PC-3 (cell line): ENCODE results near the gene ZAP70. TPM values are rescaled to one million over a fixed set of nuclear protein-coding genes. Genes with fewer than 3 reads are reported as not detected.

Experiments
- ATAC-seq: fragments of 200-7000 bp; cut with Tn5 transposase; 2 replicates; pipeline ENCODE4 v1.9.1; 2020; ENCODE audit warnings: mild to moderate bottlenecking, moderate library complexity
- BruUV-seq: library from RNA; stranded (reverse); fragments of 400-500 nt; replicated peaks from 2 replicates; lab custom pipeline; 2021; lab: Mats Ljungman, UMichigan
- CTCF ChIA-PET: fragments of 300-600 bp; sonication (Branson Sonifier 250); formaldehyde crosslinking; loops from one replicate; lab custom pipeline; 2022; ENCODE audit warnings: antibody characterized with exemption; lab: Charles Lee
- POLR2A ChIA-PET: fragments of 300-600 bp; sonication (Branson Sonifier 250); formaldehyde crosslinking; loops from one replicate; lab custom pipeline; 2022; ENCODE audit warnings: antibody characterized with exemption; ENCODE audit not compliant: unreplicated experiment; lab: Charles Lee
- DNase-seq: peaks from one replicate; pipeline ENCODE4 v3.0.0-alpha.2; 2015
- H2AFZ ChIP-seq: fragments of 300-600 bp; sonication (generic); 2 replicates; pipeline ENCODE4 v1.6.0; 2016; ENCODE audit warnings: antibody characterized with exemption, low read length
- H3F3A ChIP-seq: fragments of 300-600 bp; sonication (generic); one replicate; pipeline ENCODE4 v1.6.0; 2017; ENCODE audit warnings: antibody characterized with exemption, low read length, control low read depth, mild to moderate bottlenecking; ENCODE audit not compliant: unreplicated experiment
- H3K27ac ChIP-seq: fragments of 300-600 bp; sonication (generic); 2 replicates; pipeline ENCODE4 v1.5.1; 2016; ENCODE audit warnings: mild to moderate bottlenecking, low read length
- H3K27me3 ChIP-seq: fragments of 300-600 bp; sonication (generic); 2 replicates; pipeline ENCODE4 v1.6.1; 2016; ENCODE audit warnings: low read length, mixed read lengths
- H3K36me3 ChIP-seq: fragments of 300-600 bp; sonication (generic); 2 replicates; pipeline ENCODE4 v1.6.1; 2016; ENCODE audit warnings: low read depth, mixed run types, low read length, mixed read lengths
- H3K4me1 ChIP-seq: fragments of 300-600 bp; sonication (generic); 2 replicates; pipeline ENCODE4 v1.5.1; 2016; ENCODE audit warnings: low read length; ENCODE audit not compliant: insufficient read depth
- H3K4me2 ChIP-seq: fragments of 300-600 bp; sonication (generic); 2 replicates; pipeline ENCODE4 v1.6.0; 2016; ENCODE audit warnings: low read length
- H3K4me3 ChIP-seq: fragments of 300-600 bp; sonication (generic); 2 replicates; pipeline ENCODE4 v1.5.1; 2016; ENCODE audit warnings: mild to moderate bottlenecking, low read length, mixed read lengths
- H3K79me2 ChIP-seq: fragments of 300-600 bp; sonication (generic); 2 replicates; pipeline ENCODE4 v1.6.1; 2017; ENCODE audit warnings: low read length, mixed read lengths
- H3K9ac ChIP-seq: fragments of 300-600 bp; sonication (generic); 2 replicates; pipeline ENCODE4 v1.6.0; 2016; ENCODE audit warnings: mild to moderate bottlenecking, low read length
- H3K9me2 ChIP-seq: fragments of 300-600 bp; sonication (generic); replicated peaks from 2 replicates; pipeline ENCODE4 v1.6.1; 2016; ENCODE audit warnings: mixed run types, low read length, mixed read lengths
- H3K9me3 ChIP-seq: fragments of 300-600 bp; sonication (generic); 2 replicates; pipeline ENCODE4 v1.6.1; 2016; ENCODE audit warnings: low read length, mixed read lengths
- H4K20me1 ChIP-seq: fragments of 300-600 bp; sonication (generic); 2 replicates; pipeline ENCODE4 v1.6.1; 2016; ENCODE audit warnings: low read length, mixed read lengths
- CTCF ChIP-seq: fragments of 300-600 bp; sonication (generic); conservative IDR thresholded peaks from 2 replicates; pipeline ENCODE4 v1.5.1; 2017; ENCODE audit warnings: antibody characterized with exemption, low read depth, mild to moderate bottlenecking, low read length
- EZH2 ChIP-seq: fragments of 300-600 bp; sonication (generic); IDR thresholded peaks from one replicate; pipeline ENCODE4 v1.6.1; 2017; ENCODE audit warnings: antibody characterized with exemption, mild to moderate bottlenecking, low read length; ENCODE audit not compliant: unreplicated experiment
- EZH2phosphoT487 ChIP-seq: fragments of 300-600 bp; sonication (generic); IDR thresholded peaks from 2 replicates; pipeline ENCODE4 v1.6.1; 2018; ENCODE audit warnings: mild to moderate bottlenecking, antibody characterized with exemption, low read length, borderline replicate concordance
- intact Hi-C: fragments of 100-400 bp; cut with micrococcal nuclease; formaldehyde crosslinking; loops from 2 replicates; pipeline ENCODE4 v1.9.0; 2023
- total RNA-seq: library from RNA; depleted of rRNA; stranded (reverse); fragments of >200 nt; gene quantifications from 2 replicates; pipeline ENCODE4 v1.2.3, GENCODE V29; 2014

ZAP70 gene
- total RNA-seq, 1 experiment from 2014 or later: not detected

- no peaks in the 10 kb centered on the region for H3K9me2 ChIP-seq
- H3K27me3 ChIP-seq: no peaks in the 10 kb centered on the region
- peaks cover 9% of the 10 kb centered on the region for H3K4me1 ChIP-seq
- H3K4me3 ChIP-seq: no peak overlapping the region
- no peak overlapping the region for H2AFZ ChIP-seq
- H3F3A ChIP-seq: no peaks in the 10 kb centered on the region
- H4K20me1 ChIP-seq: no peaks in the 10 kb centered on the region
- H3K27ac ChIP-seq: no peak overlapping the region
- intact Hi-C loops: no loop called here
- no peak overlapping the region for H3K9ac ChIP-seq
- H3K9me3 ChIP-seq: no peaks in the 10 kb centered on the region
- peaks cover 18% of the 10 kb centered on the region; the same call in 1 of the 2 replicates for H3K36me3 ChIP-seq
- no TSS peak for BruUV-seq
- no peak overlapping the region for H3K4me2 ChIP-seq
- TF ChIP-seq CTCF (no peak), EZH2 (no peak), EZH2phosphoT487 (no peak)
- ChIA-PET CTCF (interaction anchor here (0.7 kb wide), 1 partner anchor 41 kb away, joined by 3 read pairs; no protein-coding TSS in a partner anchor), POLR2A (no interaction called here)
- H3K79me2 ChIP-seq: no peaks in the 10 kb centered on the region
- DNase-seq (no peak), ATAC-seq (no peak)
These were observed 52.6 kb downstream of the ZAP70 start for GRCh38 chr2:97765933-97766332.

GRCh38 chr2:97766567-97766966 is 53.2 kb downstream of the ZAP70 start:
- H3K27me3 ChIP-seq: no peaks in the 10 kb centered on the region
- ATAC-seq (no peak), DNase-seq (no peak)
- no peak overlapping the region for H3K4me2 ChIP-seq
- H3K36me3 ChIP-seq: peaks cover 13% of the 10 kb centered on the region; the same call in 1 of the 2 replicates
- intact Hi-C loops: no loop called here
- no peaks in the 10 kb centered on the region for H3F3A ChIP-seq
- H3K4me3 ChIP-seq: no peak overlapping the region
- no peaks in the 10 kb centered on the region for H3K79me2 ChIP-seq
- no TSS peak for BruUV-seq
- no peaks in the 10 kb centered on the region for H4K20me1 ChIP-seq
- ChIA-PET CTCF (no interaction called here), POLR2A (no interaction called here)
- TF ChIP-seq EZH2phosphoT487: no peak
- no peak for TF ChIP-seq EZH2
- TF ChIP-seq CTCF: no peak
- no peaks in the 10 kb centered on the region for H3K9me3 ChIP-seq
- no peak overlapping the region for H3K27ac ChIP-seq
- H3K4me1 ChIP-seq: peaks cover 9% of the 10 kb centered on the region
- no peaks in the 10 kb centered on the region for H3K9me2 ChIP-seq
- H3K9ac ChIP-seq: no peak overlapping the region
- no peak overlapping the region for H2AFZ ChIP-seq

- Histone ChIP-seq H2AFZ (no peak overlapping the region), H3K4me2 (no peak overlapping the region), H3F3A (no peaks in the 10 kb centered on the region), H3K9ac (no peak overlapping the region), H3K4me1 (no peaks in the 10 kb centered on the region), H3K79me2 (no peaks in the 10 kb centered on the region), H4K20me1 (no peaks in the 10 kb centered on the region), H3K9me2 (no peaks in the 10 kb centered on the region), H3K4me3 (no peak overlapping the region), H3K27me3 (no peaks in the 10 kb centered on the region), H3K9me3 (no peaks in the 10 kb centered on the region), H3K27ac (no peak overlapping the region), H3K36me3 (peaks cover 18% of the 10 kb centered on the region)
- TF ChIP-seq EZH2phosphoT487 (no peak), EZH2 (no peak), CTCF (no peak)
- no peak for ATAC-seq
- no TSS peak for BruUV-seq
- CTCF ChIA-PET: no interaction called here
- intact Hi-C loops: no loop called here
- POLR2A ChIA-PET: no interaction called here
- no peak for DNase-seq
These were observed 55.9 kb downstream of the ZAP70 start for GRCh38 chr2:97769308-97769707.
